Fibroblast of lung (primary cell): Measurements from ENCODE around the gene LGALS3BP. TPM values are rescaled to one million over a fixed set of nuclear protein-coding genes. Genes with fewer than 3 reads are reported as not detected.

Experiments
- DNase-seq, 2 donors: peaks; one replicate each; pipeline versions ENCODE4 v3.0.0 to v3.0.0-alpha.2; 2010; ENCODE audit warnings: low read depth in 2 of 2
- H2AFZ ChIP-seq: 2 replicates; pipeline ENCODE4 v1.5.1; 2012; ENCODE audit warnings: low read length, control low read depth, inconsistent platforms
- H3K27ac ChIP-seq: 2 replicates; pipeline ENCODE4 v1.5.1; 2011; ENCODE audit warnings: low read length, control low read depth; ENCODE audit not compliant: insufficient read depth
- H3K27me3 ChIP-seq: 2 replicates; pipeline ENCODE4 v1.5.1; 2011; ENCODE audit warnings: mild to moderate bottlenecking, low read length; ENCODE audit not compliant: control insufficient read depth, insufficient read depth
- H3K36me3 ChIP-seq: 2 replicates; pipeline ENCODE4 v1.5.1; 2011; ENCODE audit warnings: low read length; ENCODE audit not compliant: control insufficient read depth, insufficient read depth
- H3K4me1 ChIP-seq: 2 replicates; pipeline ENCODE4 v1.5.1; 2011; ENCODE audit warnings: low read length; ENCODE audit not compliant: control insufficient read depth, insufficient read depth; ENCODE audit errors: extremely low read depth
- H3K4me2 ChIP-seq: 2 replicates; pipeline ENCODE4 v1.5.1; 2011; ENCODE audit warnings: low read length, control low read depth; ENCODE audit not compliant: insufficient read depth; ENCODE audit errors: extremely low read depth
- H3K4me3 ChIP-seq, 4 experiments: fragments of 200-600 bp in 1 of 4; sonication (generic) in 1 of 4; replicated peaks in 1 of 4; 2 replicates each; pipeline ENCODE4 v1.5.1; 2011 to 2016; ENCODE audit warnings: low read length in 4 of 4, low read depth in 3 of 4, mild to moderate bottlenecking in 3 of 4, control low read depth in 2 of 4, inconsistent platforms in 1 of 4, mixed read lengths in 1 of 4; ENCODE audit not compliant: insufficient read depth in 1 of 4; ENCODE audit errors: control extremely low read depth in 1 of 4
- H3K79me2 ChIP-seq: 2 replicates; pipeline ENCODE4 v1.5.1; 2012; ENCODE audit warnings: mild to moderate bottlenecking, low read length, inconsistent platforms; ENCODE audit not compliant: control insufficient read depth, insufficient read depth
- H3K9ac ChIP-seq: 2 replicates; pipeline ENCODE4 v1.5.1; 2011; ENCODE audit warnings: mild to moderate bottlenecking, low read length, control low read depth; ENCODE audit not compliant: insufficient read depth
- H3K9me3 ChIP-seq: 2 replicates; pipeline ENCODE4 v1.5.1; 2012; ENCODE audit warnings: low read depth, low read length; ENCODE audit not compliant: control insufficient read depth, insufficient read depth
- H4K20me1 ChIP-seq: 2 replicates; pipeline ENCODE4 v1.5.1; 2011; ENCODE audit warnings: low read length; ENCODE audit not compliant: control insufficient read depth, insufficient read depth; ENCODE audit errors: extremely low read depth
- EZH2 ChIP-seq: IDR thresholded peaks from 2 replicates; pipeline ENCODE4 v1.5.1; 2012; ENCODE audit warnings: low read length, control low read depth, mild to moderate bottlenecking; ENCODE audit errors: missing control alignments
- polyA plus RNA-seq, 2 donors: library from polyadenylated mRNA; depleted of rRNA in 1 of 2; stranded (reverse) in 1 of 2; unstranded in 1 of 2; fragments of >200 nt; gene quantifications; 2 replicates each; pipeline ENCODE4 v1.2.1, GENCODE V29; 2011 to 2012; ENCODE audit warnings: missing spikeins in 1 of 2
- total RNA-seq: library from RNA; depleted of rRNA; stranded (reverse); fragments of >200 nt; gene quantifications from 2 replicates; pipeline ENCODE4 v1.2.1, GENCODE V29; 2014
- TF ChIP-seq, protein P1 (sequence below), 2 donors: IDR thresholded peaks in 1 of 2; conservative IDR thresholded peaks in 1 of 2; 1 replicate in 1 of 2; 2 replicates in 1 of 2; pipeline ENCODE4 v1.5.1; 2011 to 2012; ENCODE audit warnings: low read length in 2 of 2, control low read depth in 1 of 2, inconsistent platforms in 1 of 2, low read depth in 1 of 2, mild to moderate bottlenecking in 1 of 2

The LGALS3BP gene
- total and polyA plus RNA-seq, 2 donors (not counting 1 experiment from before 2014, with no cell fraction given) = 128 to 387 TPM

GRCh38 chr17:79008666-79009387 lies 29.1 kb upstream of the LGALS3BP start:
- H3K27me3 ChIP-seq = no peaks in the 10 kb centered on the region
- H3K36me3 ChIP-seq = no peaks in the 10 kb centered on the region
- no peak overlapping the region for H2AFZ ChIP-seq
- H3K4me1 ChIP-seq = peaks cover 5% of the 10 kb centered on the region
- peaks cover 44% of the 10 kb centered on the region for H3K79me2 ChIP-seq
- no peak for DNase-seq
- peak overlapping the region; percentile 84 for H3K27ac ChIP-seq
- peak overlapping the region; percentile 77 for H3K4me2 ChIP-seq
- no peaks in the 10 kb centered on the region for H3K9me3 ChIP-seq
- H3K4me3 ChIP-seq = peak overlapping the region; percentile 46 to 96 (median 92)
- no peaks in the 10 kb centered on the region for H4K20me1 ChIP-seq
- no peak for TF ChIP-seq EZH2
- TF ChIP-seq, protein P1, sequence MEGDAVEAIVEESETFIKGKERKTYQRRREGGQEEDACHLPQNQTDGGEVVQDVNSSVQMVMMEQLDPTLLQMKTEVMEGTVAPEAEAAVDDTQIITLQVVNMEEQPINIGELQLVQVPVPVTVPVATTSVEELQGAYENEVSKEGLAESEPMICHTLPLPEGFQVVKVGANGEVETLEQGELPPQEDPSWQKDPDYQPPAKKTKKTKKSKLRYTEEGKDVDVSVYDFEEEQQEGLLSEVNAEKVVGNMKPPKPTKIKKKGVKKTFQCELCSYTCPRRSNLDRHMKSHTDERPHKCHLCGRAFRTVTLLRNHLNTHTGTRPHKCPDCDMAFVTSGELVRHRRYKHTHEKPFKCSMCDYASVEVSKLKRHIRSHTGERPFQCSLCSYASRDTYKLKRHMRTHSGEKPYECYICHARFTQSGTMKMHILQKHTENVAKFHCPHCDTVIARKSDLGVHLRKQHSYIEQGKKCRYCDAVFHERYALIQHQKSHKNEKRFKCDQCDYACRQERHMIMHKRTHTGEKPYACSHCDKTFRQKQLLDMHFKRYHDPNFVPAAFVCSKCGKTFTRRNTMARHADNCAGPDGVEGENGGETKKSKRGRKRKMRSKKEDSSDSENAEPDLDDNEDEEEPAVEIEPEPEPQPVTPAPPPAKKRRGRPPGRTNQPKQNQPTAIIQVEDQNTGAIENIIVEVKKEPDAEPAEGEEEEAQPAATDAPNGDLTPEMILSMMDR (conservative IDR thresholded peaks at IDR 0.05 in 1 of 2, IDR thresholded peaks at IDR 0.05 in 1 of 2; ENCODE audit: low read depth in 1 of 2, low read length in 2 of 2) = no peak
- H3K9ac ChIP-seq = peak overlapping the region; percentile 94

- H3K9ac ChIP-seq = no peak overlapping the region
- no peak for DNase-seq
- no peaks in the 10 kb centered on the region for H4K20me1 ChIP-seq
- peaks cover 53% of the 10 kb centered on the region for H3K79me2 ChIP-seq
- peak overlapping the region; percentile 77 for H3K4me2 ChIP-seq
- peaks cover 5% of the 10 kb centered on the region for H3K4me1 ChIP-seq
- no peaks in the 10 kb centered on the region for H3K36me3 ChIP-seq
- H3K27me3 ChIP-seq = no peaks in the 10 kb centered on the region
- TF ChIP-seq, protein P1 (conservative IDR thresholded peaks at IDR 0.05 in 1 of 2, IDR thresholded peaks at IDR 0.05 in 1 of 2; ENCODE audit: low read depth in 1 of 2, low read length in 2 of 2) = no peak
- TF ChIP-seq EZH2 = no peak
- no peak overlapping the region for H3K27ac ChIP-seq
- no peaks in the 10 kb centered on the region for H3K9me3 ChIP-seq
- H2AFZ ChIP-seq = no peak overlapping the region
- H3K4me3 ChIP-seq = peak overlapping the region in 1 of 4 experiments; percentile 94
Observed at GRCh38 chr17:79007504-79008381, 28.0 kb upstream of the LGALS3BP start.

DNA sequence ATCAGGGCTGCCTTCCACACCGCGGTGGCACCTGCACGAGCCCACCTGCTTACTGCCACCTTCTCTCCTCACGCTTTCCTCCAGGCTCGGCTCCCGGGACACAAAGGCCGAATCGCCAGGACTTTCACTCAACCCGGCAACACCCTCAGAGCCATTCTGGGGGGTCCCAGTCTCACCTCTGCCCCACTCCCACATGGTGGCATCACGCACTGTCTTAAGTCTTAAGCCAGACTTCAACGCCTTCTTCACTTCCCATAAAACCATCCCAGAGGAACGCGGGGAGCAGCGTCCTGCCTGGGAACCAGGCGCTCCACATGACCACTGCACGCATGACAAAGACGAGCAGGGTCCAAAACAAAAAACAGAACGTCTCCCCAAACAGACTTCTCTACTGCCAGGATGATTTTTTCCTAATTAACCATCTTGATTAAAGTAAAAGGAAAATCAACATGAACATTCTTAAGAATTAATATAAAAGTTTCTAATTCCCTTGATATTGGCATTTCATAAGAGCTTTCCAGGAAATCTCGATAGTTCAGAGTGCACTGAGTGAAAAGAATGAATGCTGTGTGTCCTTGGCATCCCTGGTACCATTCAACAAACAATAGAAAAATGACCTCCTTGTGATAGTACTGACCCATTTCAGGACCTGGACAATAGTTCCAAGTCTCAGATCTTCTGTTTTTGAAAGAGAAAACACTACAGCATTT lies 27.2 kb upstream of the LGALS3BP start:
- TF ChIP-seq EZH2 = no peak
- TF ChIP-seq, protein P1 (conservative IDR thresholded peaks at IDR 0.05 in 1 of 2, IDR thresholded peaks at IDR 0.05 in 1 of 2; ENCODE audit: low read depth in 1 of 2, low read length in 2 of 2) = no peak
- H3K4me3 ChIP-seq = no peak overlapping the region
- peaks cover 61% of the 10 kb centered on the region for H3K79me2 ChIP-seq

More for the DNA sequence above, 27.2 kb upstream of the LGALS3BP start:
- DNase-seq = no peak
- H3K27ac ChIP-seq = no peak overlapping the region
- H4K20me1 ChIP-seq = no peaks in the 10 kb centered on the region
- peaks cover 3% of the 10 kb centered on the region for H3K36me3 ChIP-seq
- H3K9ac ChIP-seq = no peak overlapping the region
- peaks cover 4% of the 10 kb centered on the region for H3K4me1 ChIP-seq
- no peaks in the 10 kb centered on the region for H3K9me3 ChIP-seq
- H3K27me3 ChIP-seq = no peaks in the 10 kb centered on the region
- no peak overlapping the region for H3K4me2 ChIP-seq
- no peak overlapping the region for H2AFZ ChIP-seq
